IPS-18a (cell line): Measurements from ENCODE around the gene PAGE2.
"Not testable (repeated sequence)": the region's sequence is repeated elsewhere in the genome, so short reads cannot be mapped to it uniquely, and the experiment has no call there.

ENCODE experiments used
- H3K27ac ChIP-seq: one replicate; pipeline ENCODE4 v1.5.1; 2013; ENCODE audit warnings: low read length
- H3K27me3 ChIP-seq: one replicate; pipeline ENCODE4 v1.6.1; 2013; ENCODE audit warnings: mild to moderate bottlenecking, low read length; ENCODE audit not compliant: control insufficient read depth, insufficient read depth
- H3K36me3 ChIP-seq: one replicate; pipeline ENCODE4 v1.6.1; 2013; ENCODE audit warnings: low read depth, low read length; ENCODE audit not compliant: control insufficient read depth
- H3K4me1 ChIP-seq: one replicate; pipeline ENCODE4 v1.6.1; 2013; ENCODE audit warnings: low read depth, low read length; ENCODE audit not compliant: control insufficient read depth
- H3K4me3 ChIP-seq: one replicate; pipeline ENCODE4 v1.5.1; 2013; ENCODE audit warnings: low read length
- H3K9ac ChIP-seq: one replicate; pipeline ENCODE4 v1.6.1; 2013; ENCODE audit warnings: mild to moderate bottlenecking, low read length, moderate library complexity
- H3K9me3 ChIP-seq: one replicate; pipeline ENCODE4 v1.6.1; 2013; ENCODE audit warnings: low read depth, low read length; ENCODE audit not compliant: control insufficient read depth

Gene PAGE2, protein sequence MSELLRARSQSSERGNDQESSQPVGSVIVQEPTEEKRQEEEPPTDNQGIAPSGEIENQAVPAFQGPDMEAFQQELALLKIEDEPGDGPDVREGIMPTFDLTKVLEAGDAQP

DNA sequence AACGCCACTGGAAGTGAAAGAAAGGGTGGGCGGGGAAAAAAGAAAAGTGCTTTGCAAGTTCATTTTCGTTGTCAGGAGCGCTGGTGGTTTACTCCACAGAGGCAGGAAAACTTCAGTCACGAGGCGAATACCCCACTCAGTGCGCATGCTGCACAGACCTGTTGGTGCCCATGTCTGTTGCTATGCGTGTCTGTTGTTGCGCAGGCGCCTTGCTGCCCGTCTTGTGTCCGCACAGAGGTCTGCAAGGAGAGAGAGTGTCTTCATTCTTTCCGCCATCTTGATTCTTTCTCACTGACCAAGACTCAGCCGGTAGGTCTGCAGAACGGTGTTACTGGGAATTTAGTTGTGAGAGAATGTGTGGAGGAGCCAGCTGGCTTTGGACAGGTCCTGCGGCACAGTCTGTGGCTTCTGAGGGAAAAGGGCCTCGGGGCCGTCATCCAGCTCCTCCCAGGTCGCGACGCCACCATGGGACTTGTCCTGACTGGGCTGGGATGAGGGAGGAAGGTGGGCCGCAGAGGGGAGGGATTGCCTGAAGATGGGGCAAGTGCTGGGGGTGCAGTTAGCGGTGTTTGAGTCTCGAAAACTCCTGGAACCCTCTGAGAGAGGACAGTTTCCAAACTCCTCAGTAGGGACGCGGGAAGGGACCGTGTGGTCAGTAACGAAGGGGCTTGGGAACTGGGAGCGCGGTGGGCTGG, at the start of gene PAGE2:
PAGE2 (plus strand) TSS at position 224 of the 695 bp plus-strand sequence. CDS start 1,003 bp downstream, outside the sequence.
- no peaks in the 10 kb centered on the region for H3K4me1 ChIP-seq
- peaks cover 8% of the 10 kb centered on the region for H3K9me3 ChIP-seq
- H3K27me3 ChIP-seq: no peaks in the 10 kb centered on the region
- no peak within 1 kb of the TSS for H3K9ac ChIP-seq
- H3K4me3 ChIP-seq: no peak within 1 kb of the TSS
- H3K27ac ChIP-seq: no peak within 1 kb of the TSS
- H3K36me3 ChIP-seq: no peaks in the 10 kb centered on the region

DNA sequence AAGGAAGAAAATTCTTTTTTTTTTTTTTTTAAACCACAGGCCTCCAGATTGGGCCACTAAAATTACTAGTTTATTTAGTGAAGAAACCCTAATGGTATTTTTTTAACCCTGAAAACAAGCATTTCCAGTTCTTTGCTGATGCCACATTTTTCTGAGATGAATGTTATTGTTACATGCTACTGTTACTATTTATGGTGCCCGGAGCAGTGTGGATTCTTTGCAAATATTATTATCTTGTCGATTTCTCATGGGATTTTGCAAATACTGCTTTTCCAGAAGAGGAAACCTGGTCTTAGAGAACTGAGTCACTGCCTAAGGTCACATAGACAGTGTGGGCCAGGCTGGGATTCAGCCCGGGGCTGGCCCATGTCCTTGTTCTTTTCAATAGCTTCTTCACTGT, 49.3 kb upstream of the PAGE2 start:
- Histone ChIP-seq H3K27me3 (no peaks in the 10 kb centered on the region), H3K27ac (no peak overlapping the region), H3K36me3 (no peaks in the 10 kb centered on the region), H3K4me1 (no peaks in the 10 kb centered on the region), H3K4me3 (no peak overlapping the region), H3K9me3 (peaks cover 12% of the 10 kb centered on the region), H3K9ac (no peak overlapping the region)

DNA sequence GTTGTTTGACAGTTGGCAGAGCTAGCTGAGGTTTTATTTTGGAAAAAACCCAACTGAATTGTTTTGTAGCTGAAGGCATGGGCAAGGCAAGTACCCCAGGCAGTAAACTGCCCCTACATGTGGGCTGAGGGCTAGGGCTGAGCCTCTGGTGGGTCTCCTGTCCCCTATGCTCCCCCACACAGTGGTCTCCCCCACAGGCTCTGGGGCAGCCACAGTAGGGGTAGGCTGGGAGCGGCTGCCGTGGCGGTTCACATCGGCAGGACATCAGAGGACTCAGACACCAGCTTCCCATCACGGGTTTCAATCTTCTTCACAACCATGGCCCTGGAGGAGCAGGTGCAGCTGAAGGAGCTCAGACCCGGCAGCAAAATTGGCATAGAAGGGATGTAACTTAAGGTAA, 47.3 kb upstream of the PAGE2 start:
- H3K27me3 ChIP-seq: no peaks in the 10 kb centered on the region
- no peak overlapping the region for H3K9ac ChIP-seq
- H3K4me1 ChIP-seq: no peaks in the 10 kb centered on the region
- H3K27ac ChIP-seq: no peak overlapping the region
- H3K4me3 ChIP-seq: no peak overlapping the region
- peaks cover 7% of the 10 kb centered on the region for H3K9me3 ChIP-seq
- H3K36me3 ChIP-seq: no peaks in the 10 kb centered on the region

DNA sequence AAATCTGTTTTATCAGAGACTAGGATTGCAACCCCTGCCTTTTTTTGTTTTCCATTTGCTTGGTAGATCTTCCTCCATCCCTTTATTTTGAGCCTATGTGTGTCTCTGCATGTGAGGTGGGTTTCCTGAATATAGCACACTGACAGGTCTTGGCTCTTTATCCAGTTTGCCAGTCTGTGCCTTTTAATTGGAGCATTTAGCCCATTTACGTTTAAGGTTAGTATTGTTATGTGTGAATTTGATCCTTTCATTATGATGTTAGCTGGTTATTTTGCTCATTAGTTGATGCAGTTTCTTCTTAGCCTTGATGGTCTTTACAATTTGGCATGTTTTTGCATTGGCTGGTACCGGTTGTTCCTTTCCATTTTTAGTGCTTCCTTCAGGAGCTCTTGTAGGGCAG, 38.2 kb upstream of the PAGE2 start:
- not testable (repeated sequence) for H3K4me1 ChIP-seq, H3K9ac ChIP-seq

DNA sequence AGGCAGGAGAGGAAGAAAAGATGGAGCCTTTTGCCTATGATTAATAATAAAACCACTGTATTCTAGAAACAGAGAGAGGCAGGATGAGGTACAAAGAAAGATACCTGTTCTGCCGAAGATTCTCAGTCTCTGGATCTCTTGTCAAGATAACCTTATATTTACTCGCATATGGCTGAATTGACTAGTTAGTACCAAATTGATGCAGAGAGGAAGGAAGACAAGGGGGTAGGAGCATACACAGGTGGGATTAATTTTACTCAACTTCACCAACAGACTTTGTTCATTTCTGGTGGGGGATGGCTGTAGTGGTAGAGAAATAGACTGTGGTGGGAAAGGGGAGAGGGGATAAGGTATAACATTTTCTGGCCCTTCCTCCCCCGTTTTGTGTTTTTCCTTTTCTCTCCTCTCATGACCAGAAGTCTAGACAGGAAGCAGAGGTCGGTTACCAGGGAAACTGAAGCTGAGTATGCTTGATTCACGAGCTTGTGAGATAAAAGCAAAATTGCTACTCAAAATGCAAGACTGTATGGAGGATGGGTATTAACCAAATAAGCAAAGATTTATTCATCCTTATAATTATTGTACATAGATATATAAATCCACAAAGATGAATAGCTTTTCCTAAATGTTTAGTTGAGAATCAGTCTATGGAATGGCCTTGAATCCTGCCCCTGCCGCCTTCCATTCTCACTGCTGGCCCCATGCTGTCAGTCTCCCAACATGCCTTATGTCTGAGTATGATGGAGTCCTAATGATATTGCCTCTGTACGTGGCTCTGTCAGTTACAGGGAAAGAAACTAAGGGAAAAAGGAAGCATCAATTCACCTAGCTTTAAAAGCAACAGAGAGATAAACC, 31.8 kb upstream of the PAGE2 start:
- Histone ChIP-seq H3K9me3 (peaks cover 17% of the 10 kb centered on the region), H3K36me3 (no peaks in the 10 kb centered on the region), H3K27ac (no peak overlapping the region), H3K9ac (no peak overlapping the region), H3K4me1 (no peaks in the 10 kb centered on the region), H3K27me3 (no peaks in the 10 kb centered on the region), H3K4me3 (no peak overlapping the region)

More for the DNA sequence above, 38.2 kb upstream of the PAGE2 start:
- H3K27me3 ChIP-seq, H3K9me3 ChIP-seq, H3K4me3 ChIP-seq, H3K36me3 ChIP-seq, H3K27ac ChIP-seq: not testable (repeated sequence)

DNA sequence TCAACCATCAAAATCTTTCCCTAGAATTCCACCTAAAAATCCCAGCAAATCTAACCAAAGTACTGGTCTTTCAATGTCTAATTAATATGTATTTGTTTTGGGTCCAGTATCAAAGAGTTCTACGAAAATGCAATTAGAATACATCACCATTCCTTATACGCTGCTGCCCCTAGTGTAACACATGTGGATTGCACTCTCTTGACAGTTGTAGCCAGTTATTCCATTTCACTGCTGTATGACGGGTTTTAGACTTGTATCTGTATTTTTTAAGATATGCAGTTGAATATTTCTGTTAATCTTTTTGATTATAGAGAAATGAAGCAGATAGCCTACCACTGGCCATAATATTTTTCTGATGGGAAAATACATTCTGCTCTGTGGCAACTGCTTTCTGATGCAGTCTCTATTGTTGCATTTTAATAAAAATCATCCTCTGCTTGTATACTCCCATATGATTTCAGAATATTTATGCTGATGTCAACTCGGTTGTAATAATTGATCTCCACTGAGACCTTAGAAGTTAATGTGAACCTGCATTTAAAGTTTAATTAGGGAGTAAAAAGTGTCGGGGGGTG, 31.1 kb upstream of the PAGE2 start:
- Histone ChIP-seq H3K27me3 (no peaks in the 10 kb centered on the region), H3K4me3 (no peak overlapping the region)

DNA sequence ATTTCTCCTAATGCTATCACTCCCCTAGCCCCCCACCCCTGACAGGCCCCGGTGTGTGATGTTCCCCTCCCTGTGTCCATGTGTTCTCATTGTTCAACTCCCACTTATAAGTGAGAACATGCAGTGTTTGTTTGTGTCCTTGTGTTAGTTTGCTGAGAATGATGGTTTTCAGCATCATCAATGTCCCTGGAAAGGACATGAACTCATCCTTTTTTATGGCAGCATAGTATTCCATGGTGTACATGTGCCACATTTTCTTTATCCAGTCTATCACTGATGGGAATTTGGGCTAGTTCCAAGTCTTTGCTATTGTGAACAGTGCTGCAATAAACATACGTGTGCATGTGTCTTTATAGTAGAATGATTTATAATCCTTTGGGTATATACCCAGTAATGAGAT, 21.6 kb upstream of the PAGE2 start:
- not testable (repeated sequence) for H3K9ac ChIP-seq, H3K4me3 ChIP-seq, H3K4me1 ChIP-seq, H3K27me3 ChIP-seq, H3K27ac ChIP-seq, H3K36me3 ChIP-seq
- H3K9me3 ChIP-seq: peaks cover 14% of the 10 kb centered on the region

More for the DNA sequence above, 31.1 kb upstream of the PAGE2 start:
- peaks cover 17% of the 10 kb centered on the region for H3K9me3 ChIP-seq
- no peaks in the 10 kb centered on the region for H3K4me1 ChIP-seq
- no peak overlapping the region for H3K27ac ChIP-seq
- no peaks in the 10 kb centered on the region for H3K36me3 ChIP-seq
- H3K9ac ChIP-seq: no peak overlapping the region

DNA sequence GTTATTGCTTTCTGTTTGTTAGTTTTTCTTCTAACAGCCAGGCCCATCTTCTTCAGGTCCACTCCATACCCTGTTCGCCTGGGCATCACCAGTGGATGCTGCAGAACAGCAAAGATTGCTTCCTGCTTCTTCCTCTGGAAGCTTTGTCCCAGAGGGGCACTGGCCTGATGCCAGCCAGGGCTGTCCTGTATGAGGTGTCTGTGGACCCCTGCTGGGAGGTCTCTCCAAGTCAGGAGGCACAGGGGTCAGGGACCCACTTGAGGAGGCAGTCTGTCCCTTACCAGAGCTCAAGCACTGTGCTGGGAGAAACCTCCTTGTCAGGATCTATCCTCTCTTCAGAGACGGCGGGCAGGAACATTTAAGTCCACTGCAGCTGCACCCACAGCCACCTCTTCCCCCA, 16.5 kb upstream of the PAGE2 start:
- Histone ChIP-seq H3K27me3 (no peaks in the 10 kb centered on the region), H3K36me3 (no peaks in the 10 kb centered on the region), H3K9ac (no peak overlapping the region), H3K27ac (no peak overlapping the region), H3K4me3 (no peak overlapping the region), H3K9me3 (peaks cover 10% of the 10 kb centered on the region), H3K4me1 (no peaks in the 10 kb centered on the region)

DNA sequence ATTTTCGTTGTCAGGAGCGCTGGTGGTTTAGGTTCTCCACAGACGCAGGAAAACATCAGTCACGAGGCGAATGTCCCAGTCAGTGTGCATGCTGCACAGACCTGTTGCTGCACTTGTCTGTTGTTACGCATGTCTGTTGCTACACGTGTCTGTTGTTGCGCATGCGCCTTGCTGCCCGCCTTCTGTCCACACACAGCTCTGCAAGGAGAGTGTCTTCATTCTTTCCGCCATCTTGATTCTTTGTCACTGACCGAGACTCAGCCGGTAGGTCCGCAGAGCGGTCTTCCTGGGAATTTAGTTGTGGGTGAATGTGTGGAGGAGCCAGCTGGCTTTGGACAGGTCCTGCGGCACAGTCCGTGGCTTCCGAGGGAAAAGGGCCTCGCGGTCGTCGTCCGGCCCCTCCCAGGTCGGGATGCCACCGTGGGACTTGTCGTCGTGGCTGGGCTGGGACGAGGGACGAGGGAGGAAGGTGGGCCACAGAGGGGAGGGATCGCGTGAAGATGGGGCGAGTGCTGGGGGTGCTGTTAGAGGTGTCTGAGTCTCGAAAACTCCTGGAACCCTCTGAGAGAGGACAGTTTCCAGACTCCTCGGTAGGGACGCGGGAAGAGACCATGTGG, 13.9 kb upstream of the PAGE2 start, which contains the start of gene PAGE2B:
PAGE2B (plus strand) TSS at position 180 of the 617 bp plus-strand sequence. CDS start 1,012 bp downstream, outside the sequence.
- Histone ChIP-seq H3K9me3 (peaks cover 7% of the 10 kb centered on the region), H3K27me3 (no peaks in the 10 kb centered on the region), H3K27ac (no peak within 1 kb of the TSS), H3K36me3 (no peaks in the 10 kb centered on the region), H3K9ac (no peak within 1 kb of the TSS), H3K4me3 (no peak within 1 kb of the TSS), H3K4me1 (no peaks in the 10 kb centered on the region)

DNA sequence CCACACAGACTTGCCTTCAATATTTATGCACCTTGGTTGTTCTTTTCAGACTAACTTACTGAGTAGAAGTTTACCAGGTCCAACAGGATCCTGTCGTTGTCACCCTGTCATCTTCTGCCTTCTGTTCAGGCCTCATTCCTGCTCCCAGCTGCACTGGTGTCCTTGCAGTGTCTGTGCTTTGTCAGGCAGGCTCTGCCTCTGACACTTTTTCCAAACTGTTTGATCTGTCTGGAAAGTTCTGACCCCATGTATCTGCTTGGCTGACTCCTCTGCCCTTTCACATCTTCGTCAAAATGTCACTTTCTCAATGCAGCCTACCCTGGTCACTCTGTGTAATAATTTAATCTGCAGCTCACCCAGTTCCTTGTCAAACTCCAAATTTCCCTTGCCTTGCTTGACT, 9.9 kb downstream of the PAGE2 start:
- Histone ChIP-seq H3K27ac (no peak overlapping the region), H3K9me3 (peaks cover 7% of the 10 kb centered on the region), H3K36me3 (no peaks in the 10 kb centered on the region), H3K9ac (no peak overlapping the region), H3K4me3 (no peak overlapping the region), H3K27me3 (no peaks in the 10 kb centered on the region), H3K4me1 (no peaks in the 10 kb centered on the region)

DNA sequence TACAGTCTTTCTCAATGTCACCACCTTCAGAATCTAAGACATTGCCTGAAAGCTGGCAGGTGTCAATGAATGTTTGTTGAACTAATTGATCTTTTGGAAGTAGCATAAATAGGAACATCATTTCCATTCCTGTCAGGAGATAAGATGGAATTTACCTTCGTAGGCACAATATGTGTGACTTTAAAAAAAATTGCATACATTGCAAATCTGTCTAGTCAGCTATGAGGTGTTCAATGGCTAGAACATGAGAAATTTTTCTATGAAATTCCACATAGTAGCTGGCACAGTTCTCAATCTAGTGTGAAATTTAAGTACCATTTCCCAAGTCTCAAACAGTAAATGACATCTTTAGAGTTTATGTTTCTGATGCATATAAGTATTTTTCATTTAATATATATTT, 10.3 kb downstream of the PAGE2 start:
- Histone ChIP-seq H3K4me1 (no peaks in the 10 kb centered on the region), H3K9ac (no peak overlapping the region), H3K36me3 (no peaks in the 10 kb centered on the region)

More for the DNA sequence above, 10.3 kb downstream of the PAGE2 start:
- Histone ChIP-seq H3K27ac (no peak overlapping the region), H3K4me3 (no peak overlapping the region), H3K9me3 (peaks cover 8% of the 10 kb centered on the region), H3K27me3 (no peaks in the 10 kb centered on the region)
